Activated CD8-positive, alpha-beta memory T cell treated with anti-CD3 and anti-CD28 coated beads for 48 hours (primary cell): ENCODE data around the gene DNM1L.

Source experiments
- DNase-seq, 3 experiments: peaks; one replicate each; pipeline ENCODE4 v3.0.0-alpha.2; 2020; ENCODE audit warnings: low read depth in 2 of 3, low spot score in 2 of 3

Gene DNM1L

GRCh38 chr12:32679091-32679919 lies at the start of gene DNM1L:
Gene DNM1L (plus strand): TSS chr12:32679301. CDS start chr12:32679364, 63 bp downstream.
- DNase-seq: peak; percentile 62 to 86 (median 71)

DNA sequence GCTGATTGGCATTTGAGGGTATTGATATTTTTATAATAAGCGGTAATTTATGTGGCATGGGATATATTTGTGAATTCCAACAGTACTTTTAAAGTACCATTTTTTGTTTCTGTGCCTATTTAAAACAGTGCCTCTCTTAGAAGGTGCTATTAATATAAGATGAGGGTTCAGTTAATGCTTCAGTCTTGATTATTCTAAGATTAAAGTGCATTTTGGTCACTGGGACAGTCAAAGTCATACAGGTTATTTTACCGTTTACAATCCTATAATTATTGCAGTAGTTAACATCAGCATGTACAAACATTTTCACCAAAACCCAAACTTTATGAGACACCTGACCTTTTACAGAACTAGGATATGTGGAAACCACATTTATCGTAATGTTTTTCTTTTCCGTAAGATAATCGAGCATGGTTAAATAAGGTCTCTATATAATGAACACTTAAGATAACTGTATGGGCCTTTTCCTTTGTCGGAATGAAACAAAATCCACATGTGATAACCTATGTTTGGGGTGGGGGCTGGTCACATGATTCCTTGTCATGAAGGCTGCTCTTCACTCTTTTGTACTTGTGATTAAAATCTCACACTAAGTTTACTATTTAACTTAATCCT lies 37.7 kb upstream of the DNM1L start:
- no peak for DNase-seq

GRCh38 chr12:32644431-32644830 lies 34.7 kb upstream of the DNM1L start:
- no peak for DNase-seq

DNA sequence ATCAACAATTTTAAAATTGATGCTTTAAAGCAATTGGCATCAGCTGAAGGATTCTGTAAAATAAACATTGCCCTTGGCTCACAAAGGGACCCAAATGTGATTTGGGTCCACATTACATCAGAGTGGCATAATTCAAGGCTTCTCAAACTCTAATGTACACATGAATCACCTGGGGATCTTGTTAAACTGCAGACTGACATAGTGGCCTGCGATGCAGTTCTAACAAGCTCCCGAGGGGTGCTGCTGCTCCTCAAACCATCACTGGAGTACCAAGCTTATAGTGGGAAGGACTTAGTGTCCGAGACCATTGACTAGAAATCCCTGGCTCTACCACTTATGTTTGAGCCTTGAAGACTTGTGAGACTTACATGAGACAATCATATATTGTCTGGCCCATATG lies 31.8 kb upstream of the DNM1L start:
- no peak for DNase-seq

GRCh38 chr12:32650508-32650907 lies 28.6 kb upstream of the DNM1L start:
- DNase-seq: no peak

DNA sequence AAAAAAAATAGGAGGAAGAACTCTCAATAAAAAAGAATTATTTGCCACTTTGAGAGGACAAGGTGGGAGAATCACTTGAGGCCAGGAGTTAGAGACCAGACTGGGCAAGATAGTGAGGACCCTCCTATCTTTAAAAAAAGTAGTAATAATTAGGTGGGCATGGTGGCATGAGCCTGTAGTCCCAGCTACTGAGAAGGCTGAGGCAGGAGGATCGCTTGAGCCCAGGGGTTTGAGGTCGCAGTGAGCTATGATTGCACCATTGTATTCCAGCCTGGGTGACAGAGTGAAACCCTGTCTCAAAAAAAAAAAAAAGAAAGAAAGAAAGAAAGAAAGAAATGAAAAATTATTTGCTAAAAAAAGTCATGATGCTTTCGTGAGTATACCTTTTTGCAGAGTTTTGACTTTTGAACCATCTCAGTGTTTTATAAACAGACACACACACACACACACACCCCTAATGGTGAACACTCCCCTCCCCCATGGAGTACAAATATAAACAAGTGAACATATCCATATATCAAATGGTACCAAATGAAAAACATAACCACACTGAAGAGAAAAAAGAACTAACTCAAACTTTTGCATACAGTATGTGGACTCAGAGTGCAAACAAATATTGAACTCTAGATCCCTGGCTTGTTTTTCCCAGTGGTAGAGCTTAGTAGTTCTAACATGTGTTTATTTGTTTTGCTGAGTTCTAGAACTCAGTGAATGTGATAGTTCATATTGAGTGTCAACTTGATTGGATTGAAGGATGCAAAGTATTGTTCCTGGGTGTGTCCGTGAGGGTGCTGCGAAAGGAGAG lies 27.7 kb upstream of the DNM1L start:
- no peak for DNase-seq

GRCh38 chr12:32651956-32652210 lies 27.2 kb upstream of the DNM1L start:
- DNase-seq: no peak

DNA sequence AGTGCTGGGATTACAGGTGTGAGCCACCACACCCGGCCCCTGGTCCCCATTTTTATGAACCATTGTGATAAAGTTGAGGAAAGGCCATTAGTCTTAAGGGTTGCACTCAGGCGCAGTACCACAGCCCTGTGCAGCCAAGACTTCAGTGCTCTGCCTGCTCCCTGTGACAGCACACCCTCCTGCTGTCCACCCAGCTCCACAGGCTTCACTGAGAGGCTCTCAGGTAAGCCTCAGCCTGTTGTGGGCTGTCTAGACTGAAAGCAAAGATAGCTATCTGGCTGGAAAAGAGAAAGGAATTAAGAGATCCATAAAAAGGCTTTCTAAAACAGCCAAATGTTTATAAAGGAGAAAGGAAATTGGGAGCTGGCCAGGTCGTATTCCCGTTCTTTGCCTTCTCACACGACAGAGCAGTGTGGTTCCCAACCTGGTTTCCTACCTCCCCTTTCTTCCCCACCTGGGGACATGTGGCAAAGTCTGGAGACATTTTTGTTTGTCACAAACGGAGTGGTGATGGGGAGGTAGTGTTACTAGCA lies 19.1 kb upstream of the DNM1L start:
- DNase-seq: no peak

DNA sequence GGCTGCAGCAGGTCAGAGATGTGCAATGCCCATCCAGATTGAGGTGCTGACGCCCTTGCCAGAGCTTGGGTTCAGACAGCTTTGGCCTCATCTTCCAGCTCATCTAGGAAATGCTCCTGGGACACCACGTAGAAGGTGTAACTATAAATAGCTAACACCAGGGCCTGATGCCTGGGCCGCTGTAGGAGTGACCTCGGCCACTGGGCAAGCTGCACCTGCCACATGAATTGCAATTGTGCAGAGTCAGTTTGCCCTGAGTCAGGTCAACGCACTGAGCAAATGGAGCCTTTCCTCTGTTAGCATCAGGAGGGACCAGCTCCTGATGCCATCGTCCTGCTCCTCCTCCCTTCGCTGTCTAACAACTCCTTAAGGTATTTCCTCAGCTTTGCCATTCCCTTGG lies 17.4 kb upstream of the DNM1L start:
- DNase-seq: no peak

GRCh38 chr12:32662665-32663064 lies 16.4 kb upstream of the DNM1L start:
- no peak for DNase-seq

DNA sequence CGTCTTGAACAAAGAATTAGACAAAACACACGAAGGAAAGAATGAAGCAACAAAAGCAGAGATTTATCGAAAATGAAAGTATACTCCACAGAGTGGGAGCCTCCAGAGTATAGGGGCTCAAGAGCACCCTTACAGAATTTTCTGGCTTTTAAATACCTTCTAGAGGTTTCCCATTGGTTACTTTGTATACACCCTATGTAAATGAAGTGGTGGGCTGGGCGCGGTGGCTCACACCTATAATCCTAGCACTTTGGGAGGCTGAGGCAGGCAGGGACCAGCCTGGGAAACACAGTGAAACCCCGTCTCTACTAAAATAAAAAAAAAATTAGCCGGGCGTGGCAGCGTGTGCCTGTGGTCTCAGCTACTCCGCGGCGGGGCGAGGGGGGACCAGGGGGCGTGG lies 13.1 kb upstream of the DNM1L start:
- DNase-seq: no peak

DNA sequence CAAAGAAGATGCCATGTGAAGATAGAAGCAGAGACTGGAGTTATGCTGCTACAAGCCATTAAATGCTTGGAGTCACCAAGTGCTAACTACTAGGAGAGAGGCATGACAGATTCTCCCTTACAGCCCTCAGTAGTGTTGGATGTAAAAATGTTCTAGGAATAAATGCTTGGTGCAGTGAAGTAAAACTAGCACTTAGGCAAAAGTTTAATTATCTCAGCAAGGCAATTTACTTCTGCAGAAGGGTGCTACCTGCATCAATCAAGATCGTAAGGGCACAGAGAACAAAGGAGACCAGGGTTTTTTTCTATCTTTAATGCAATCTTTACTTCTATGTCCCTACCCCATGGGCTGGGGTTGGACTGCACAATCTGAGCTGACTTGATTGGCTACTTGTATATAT lies 9.5 kb upstream of the DNM1L start:
- no peak for DNase-seq

DNA sequence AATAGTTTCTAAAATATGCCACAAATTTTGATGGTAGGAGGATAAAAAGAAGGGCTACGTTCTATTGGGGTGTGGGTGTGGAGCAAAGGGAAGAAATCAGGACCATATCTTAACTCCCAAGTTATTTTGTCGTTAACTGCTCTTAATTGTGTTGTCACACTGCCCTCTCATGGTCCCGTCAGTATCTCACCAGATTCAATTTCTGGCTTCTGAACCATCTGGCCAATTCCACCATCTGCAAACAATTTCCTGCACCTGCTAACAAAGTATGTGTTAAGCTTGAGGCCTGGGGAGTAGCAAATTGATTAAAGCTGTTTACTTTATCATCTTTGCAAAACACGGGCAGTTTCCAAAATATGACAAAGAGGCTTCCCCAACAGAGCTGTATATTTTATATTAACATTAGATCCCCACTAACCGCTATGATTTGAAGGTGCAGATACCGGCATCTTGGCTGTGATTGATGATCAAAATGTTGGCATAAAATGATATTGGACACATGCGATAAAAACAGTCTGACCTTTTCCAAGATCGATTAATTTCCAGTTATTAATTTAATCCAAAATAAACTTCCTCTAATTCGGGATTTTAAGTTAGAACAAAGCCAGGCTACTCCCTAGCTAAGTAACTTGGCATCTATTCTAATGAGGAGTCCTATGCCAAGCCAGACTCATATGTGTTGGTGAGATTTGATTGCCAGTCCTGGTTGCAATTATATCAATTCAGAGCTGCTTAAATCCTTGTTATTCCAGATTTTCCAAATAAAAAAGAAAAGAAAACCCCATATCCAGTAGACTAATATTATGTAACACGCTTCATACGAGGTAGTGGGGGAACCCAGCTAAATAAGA lies 6.9 kb upstream of the DNM1L start:
- no peak for DNase-seq

- DNase-seq: no peak
Observed at GRCh38 chr12:32679920-32680237, 778 bp downstream of the DNM1L start.

GRCh38 chr12:32680787-32681186 lies 1.7 kb downstream of the DNM1L start:
- DNase-seq: no peak

DNA sequence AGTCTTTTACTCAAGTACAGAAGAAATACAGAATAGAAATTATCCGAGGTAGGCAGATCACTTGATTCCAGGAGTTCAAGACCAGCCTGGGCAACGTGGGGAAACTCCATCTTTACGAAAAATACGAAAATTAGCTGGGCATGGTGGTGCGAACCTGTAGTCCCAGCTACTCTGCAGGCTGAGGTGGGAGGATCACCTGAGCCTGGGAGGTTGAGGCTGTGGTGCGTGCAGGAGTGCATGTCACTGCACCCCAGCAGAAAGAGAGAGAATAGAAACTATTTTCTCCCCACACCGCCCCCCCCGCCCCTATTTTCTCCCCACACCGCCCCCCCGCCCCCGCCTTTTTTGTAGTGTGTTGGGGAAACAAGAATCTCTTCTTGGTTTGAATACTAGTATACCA lies 2.2 kb downstream of the DNM1L start:
- DNase-seq: no peak

GRCh38 chr12:32686340-32686739 lies 7.2 kb downstream of the DNM1L start:
- DNase-seq: no peak

- DNase-seq: no peak
Observed at GRCh38 chr12:32688786-32689185, 9.7 kb downstream of the DNM1L start.

- no peak for DNase-seq
Observed at GRCh38 chr12:32690927-32691326, 11.8 kb downstream of the DNM1L start.

GRCh38 chr12:32692358-32692757 lies 13.3 kb downstream of the DNM1L start:
- no peak for DNase-seq

- DNase-seq: no peak
Observed at GRCh38 chr12:32693036-32693435, 13.9 kb downstream of the DNM1L start.
